ENCODE measurements around the gene SNED1. TPM values are rescaled to one million over a fixed set of nuclear protein-coding genes. Genes with fewer than 3 reads are reported as not detected.

Gene SNED1
- total and polyA plus RNA-seq, 2 experiments from 2014 or later, result 1.5 to 2.8 TPM

DNA sequence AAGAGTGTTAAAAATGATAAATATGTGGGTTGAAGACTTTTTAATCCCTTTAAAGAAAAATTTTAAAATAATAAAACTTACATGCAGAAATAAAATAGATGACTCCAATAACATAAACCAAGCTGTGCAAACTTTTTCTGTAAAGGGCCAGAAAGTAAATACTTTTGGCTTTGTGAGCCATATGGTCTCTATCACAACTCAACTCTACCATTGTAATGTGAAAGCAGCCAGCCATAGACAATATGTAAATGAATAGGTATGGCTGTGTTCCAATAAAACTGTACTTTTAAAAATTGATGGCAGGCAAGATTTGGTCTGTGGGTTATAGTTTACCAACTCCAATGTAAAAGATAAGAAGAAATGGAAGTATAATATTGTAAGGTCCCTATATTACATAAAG is 45.2 kb downstream of the SNED1 start (continued):
- TF ChIP-seq, protein P1, sequence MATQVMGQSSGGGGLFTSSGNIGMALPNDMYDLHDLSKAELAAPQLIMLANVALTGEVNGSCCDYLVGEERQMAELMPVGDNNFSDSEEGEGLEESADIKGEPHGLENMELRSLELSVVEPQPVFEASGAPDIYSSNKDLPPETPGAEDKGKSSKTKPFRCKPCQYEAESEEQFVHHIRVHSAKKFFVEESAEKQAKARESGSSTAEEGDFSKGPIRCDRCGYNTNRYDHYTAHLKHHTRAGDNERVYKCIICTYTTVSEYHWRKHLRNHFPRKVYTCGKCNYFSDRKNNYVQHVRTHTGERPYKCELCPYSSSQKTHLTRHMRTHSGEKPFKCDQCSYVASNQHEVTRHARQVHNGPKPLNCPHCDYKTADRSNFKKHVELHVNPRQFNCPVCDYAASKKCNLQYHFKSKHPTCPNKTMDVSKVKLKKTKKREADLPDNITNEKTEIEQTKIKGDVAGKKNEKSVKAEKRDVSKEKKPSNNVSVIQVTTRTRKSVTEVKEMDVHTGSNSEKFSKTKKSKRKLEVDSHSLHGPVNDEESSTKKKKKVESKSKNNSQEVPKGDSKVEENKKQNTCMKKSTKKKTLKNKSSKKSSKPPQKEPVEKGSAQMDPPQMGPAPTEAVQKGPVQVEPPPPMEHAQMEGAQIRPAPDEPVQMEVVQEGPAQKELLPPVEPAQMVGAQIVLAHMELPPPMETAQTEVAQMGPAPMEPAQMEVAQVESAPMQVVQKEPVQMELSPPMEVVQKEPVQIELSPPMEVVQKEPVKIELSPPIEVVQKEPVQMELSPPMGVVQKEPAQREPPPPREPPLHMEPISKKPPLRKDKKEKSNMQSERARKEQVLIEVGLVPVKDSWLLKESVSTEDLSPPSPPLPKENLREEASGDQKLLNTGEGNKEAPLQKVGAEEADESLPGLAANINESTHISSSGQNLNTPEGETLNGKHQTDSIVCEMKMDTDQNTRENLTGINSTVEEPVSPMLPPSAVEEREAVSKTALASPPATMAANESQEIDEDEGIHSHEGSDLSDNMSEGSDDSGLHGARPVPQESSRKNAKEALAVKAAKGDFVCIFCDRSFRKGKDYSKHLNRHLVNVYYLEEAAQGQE (IDR thresholded peaks at IDR 0.05; ENCODE audit: unreplicated experiment), result no peak
- TF ChIP-seq, protein P2, sequence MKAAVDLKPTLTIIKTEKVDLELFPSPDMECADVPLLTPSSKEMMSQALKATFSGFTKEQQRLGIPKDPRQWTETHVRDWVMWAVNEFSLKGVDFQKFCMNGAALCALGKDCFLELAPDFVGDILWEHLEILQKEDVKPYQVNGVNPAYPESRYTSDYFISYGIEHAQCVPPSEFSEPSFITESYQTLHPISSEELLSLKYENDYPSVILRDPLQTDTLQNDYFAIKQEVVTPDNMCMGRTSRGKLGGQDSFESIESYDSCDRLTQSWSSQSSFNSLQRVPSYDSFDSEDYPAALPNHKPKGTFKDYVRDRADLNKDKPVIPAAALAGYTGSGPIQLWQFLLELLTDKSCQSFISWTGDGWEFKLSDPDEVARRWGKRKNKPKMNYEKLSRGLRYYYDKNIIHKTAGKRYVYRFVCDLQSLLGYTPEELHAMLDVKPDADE (IDR thresholded peaks at IDR 0.05), result no peak

DNA sequence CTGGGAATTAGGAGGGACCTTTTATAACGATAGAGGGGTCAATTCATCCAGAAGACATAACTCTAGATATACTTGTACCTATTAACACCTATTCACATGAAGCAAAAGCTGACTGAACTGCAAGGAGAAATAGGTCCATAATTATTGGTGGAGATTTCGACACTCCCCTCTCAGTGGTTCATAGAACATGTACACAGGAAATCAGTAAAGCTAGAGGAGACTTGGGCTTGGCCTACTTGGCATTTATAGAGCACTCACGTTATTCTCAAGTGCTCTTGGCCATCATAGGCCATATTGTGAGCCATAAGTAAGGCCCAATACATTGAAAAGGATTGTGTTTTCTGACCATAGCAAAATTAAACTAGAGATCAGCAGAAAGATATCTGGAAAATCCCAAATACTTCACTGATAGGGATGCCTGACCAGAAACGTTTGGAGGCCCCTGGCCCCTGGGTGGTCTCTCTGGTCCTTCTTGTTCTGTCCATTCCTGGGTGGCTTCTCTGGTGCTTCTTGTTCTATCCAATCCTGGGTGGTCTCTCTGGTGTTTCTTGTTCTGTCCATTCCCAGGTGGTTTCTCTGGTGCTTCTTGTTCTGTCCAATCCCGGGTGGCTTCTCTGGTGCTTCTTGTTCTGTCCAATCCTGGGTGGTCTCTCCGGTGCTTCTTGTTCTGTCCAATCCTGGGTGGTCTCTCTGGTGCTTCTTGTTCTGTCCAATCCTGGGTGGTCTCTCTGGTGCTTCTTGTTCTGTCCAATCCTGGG is 49.0 kb downstream of the SNED1 start:
- no peaks in the 10 kb centered on the region for H3F3A ChIP-seq (replicated peaks; ENCODE audit: low read depth)
- Mint-ChIP-seq H3K27me3 (ENCODE audit: insufficient read depth, low read depth, poor library complexity) (no peaks in the 10 kb centered on the region), H3K4me3 (no peak overlapping the region), H3K9me3 (peaks cover 4% of the 10 kb centered on the region; the same call in 1 of the 3 replicates), H3K27ac (no peak overlapping the region), H3K4me1 (no peaks in the 10 kb centered on the region; the same call in 2 of the 3 replicates), H3K36me3 (ENCODE audit: low read depth) (no peaks in the 10 kb centered on the region)
- H3K4me2 ChIP-seq, result no peak overlapping the region
- ATAC-seq (no peak), DNase-seq (ENCODE audit: low spot score) (no peak)
- no peaks in the 10 kb centered on the region for H4K20me1 ChIP-seq (replicated peaks; ENCODE audit: insufficient read depth)
- no peaks in the 10 kb centered on the region for H3K36me3 ChIP-seq (ENCODE audit: insufficient read depth)
- no peak overlapping the region for H3K4me3 ChIP-seq
- no peaks in the 10 kb centered on the region for H3K27me3 ChIP-seq (ENCODE audit: insufficient read depth)
- no peak overlapping the region for H2AFZ ChIP-seq
- no peak overlapping the region for H3K27ac ChIP-seq (ENCODE audit: low read depth)
- no peaks in the 10 kb centered on the region for H3K79me2 ChIP-seq (replicated peaks; ENCODE audit: insufficient read depth)
- H3K9me2 ChIP-seq (ENCODE audit: insufficient read depth), result peaks cover 4% of the 10 kb centered on the region; the same call in 1 of the 2 replicates
- no peaks in the 10 kb centered on the region for H3K4me1 ChIP-seq (ENCODE audit: insufficient read depth)
- TF ChIP-seq NANOG (IDR thresholded peaks at IDR 0.05; ENCODE audit: borderline replicate concordance) (no peak), POLR2AphosphoS5 (IDR thresholded peaks at IDR 0.05; ENCODE audit: low read depth) (no peak), EZH2 (IDR thresholded peaks at IDR 0.05; ENCODE audit: low read depth, unreplicated experiment) (no peak), ZNF114 (CRISPR knock-in tag; IDR thresholded peaks at IDR 0.05) (no peak)
- TF ChIP-seq, protein P2 (IDR thresholded peaks at IDR 0.05), result no peak
- TF ChIP-seq, protein P1 (IDR thresholded peaks at IDR 0.05; ENCODE audit: unreplicated experiment), result no peak
- TF ChIP-seq, protein P3, sequence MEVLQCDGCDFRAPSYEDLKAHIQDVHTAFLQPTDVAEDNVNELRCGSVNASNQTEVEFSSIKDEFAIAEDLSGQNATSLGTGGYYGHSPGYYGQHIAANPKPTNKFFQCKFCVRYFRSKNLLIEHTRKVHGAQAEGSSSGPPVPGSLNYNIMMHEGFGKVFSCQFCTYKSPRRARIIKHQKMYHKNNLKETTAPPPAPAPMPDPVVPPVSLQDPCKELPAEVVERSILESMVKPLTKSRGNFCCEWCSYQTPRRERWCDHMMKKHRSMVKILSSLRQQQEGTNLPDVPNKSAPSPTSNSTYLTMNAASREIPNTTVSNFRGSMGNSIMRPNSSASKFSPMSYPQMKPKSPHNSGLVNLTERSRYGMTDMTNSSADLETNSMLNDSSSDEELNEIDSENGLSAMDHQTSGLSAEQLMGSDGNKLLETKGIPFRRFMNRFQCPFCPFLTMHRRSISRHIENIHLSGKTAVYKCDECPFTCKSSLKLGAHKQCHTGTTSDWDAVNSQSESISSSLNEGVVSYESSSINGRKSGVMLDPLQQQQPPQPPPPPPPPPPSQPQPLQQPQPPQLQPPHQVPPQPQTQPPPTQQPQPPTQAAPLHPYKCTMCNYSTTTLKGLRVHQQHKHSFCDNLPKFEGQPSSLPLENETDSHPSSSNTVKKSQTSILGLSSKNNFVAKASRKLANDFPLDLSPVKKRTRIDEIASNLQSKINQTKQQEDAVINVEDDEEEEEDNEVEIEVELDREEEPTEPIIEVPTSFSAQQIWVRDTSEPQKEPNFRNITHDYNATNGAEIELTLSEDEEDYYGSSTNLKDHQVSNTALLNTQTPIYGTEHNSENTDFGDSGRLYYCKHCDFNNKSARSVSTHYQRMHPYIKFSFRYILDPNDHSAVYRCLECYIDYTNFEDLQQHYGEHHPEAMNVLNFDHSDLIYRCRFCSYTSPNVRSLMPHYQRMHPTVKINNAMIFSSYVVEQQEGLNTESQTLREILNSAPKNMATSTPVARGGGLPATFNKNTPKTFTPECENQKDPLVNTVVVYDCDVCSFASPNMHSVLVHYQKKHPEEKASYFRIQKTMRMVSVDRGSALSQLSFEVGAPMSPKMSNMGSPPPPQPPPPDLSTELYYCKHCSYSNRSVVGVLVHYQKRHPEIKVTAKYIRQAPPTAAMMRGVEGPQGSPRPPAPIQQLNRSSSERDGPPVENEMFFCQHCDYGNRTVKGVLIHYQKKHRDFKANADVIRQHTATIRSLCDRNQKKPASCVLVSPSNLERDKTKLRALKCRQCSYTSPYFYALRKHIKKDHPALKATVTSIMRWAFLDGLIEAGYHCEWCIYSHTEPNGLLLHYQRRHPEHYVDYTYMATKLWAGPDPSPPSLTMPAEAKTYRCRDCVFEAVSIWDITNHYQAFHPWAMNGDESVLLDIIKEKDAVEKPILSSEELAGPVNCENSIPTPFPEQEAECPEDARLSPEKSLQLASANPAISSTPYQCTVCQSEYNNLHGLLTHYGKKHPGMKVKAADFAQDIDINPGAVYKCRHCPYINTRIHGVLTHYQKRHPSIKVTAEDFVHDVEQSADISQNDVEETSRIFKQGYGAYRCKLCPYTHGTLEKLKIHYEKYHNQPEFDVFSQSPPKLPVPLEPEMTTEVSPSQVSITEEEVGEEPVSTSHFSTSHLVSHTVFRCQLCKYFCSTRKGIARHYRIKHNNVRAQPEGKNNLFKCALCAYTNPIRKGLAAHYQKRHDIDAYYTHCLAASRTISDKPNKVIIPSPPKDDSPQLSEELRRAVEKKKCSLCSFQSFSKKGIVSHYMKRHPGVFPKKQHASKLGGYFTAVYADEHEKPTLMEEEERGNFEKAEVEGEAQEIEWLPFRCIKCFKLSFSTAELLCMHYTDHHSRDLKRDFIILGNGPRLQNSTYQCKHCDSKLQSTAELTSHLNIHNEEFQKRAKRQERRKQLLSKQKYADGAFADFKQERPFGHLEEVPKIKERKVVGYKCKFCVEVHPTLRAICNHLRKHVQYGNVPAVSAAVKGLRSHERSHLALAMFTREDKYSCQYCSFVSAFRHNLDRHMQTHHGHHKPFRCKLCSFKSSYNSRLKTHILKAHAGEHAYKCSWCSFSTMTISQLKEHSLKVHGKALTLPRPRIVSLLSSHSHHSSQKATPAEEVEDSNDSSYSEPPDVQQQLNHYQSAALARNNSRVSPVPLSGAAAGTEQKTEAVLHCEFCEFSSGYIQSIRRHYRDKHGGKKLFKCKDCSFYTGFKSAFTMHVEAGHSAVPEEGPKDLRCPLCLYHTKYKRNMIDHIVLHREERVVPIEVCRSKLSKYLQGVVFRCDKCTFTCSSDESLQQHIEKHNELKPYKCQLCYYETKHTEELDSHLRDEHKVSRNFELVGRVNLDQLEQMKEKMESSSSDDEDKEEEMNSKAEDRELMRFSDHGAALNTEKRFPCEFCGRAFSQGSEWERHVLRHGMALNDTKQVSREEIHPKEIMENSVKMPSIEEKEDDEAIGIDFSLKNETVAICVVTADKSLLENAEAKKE (CRISPR knock-in tag; IDR thresholded peaks at IDR 0.05), result no peak

All from GM23338 (cell line).